B cell (primary cell): ENCODE results near the gene ZNF692.

Experiments used
- CTCF ChIP-seq: fragments of 200-600 bp; IDR thresholded peaks from one replicate; pipeline ENCODE4 v1.8.0; 2022; ENCODE audit warnings: antibody characterized with exemption, mild to moderate bottlenecking
- EZH2 ChIP-seq: IDR thresholded peaks from 2 replicates; pipeline ENCODE4 v1.6.1; 2012; ENCODE audit warnings: borderline replicate concordance, low read depth, mild to moderate bottlenecking, moderate library complexity, low read length; ENCODE audit not compliant: insufficient read depth, poor library complexity, severe bottlenecking

DNA sequence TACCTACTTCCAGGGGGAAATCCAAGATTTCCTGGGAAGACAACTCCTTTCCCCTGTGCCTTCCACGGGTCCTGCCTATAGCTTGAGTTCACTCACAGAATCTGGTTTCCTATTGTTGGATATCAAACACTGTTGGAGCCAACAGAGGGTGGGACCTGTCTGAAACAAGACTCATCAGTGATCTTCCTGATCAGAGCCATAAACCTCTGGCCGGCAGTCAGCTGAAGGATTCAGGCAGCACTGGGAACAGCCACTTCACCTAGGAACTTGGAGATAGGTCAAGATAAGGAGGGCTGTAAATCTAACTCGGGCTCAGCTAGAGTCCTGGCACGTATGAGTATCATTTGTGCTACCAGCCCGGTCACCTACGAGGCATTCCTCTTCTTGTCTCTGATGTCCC lies 56.4 kb downstream of the ZNF692 start:
- no peak for TF ChIP-seq CTCF
- no peak for TF ChIP-seq EZH2
